Superior temporal gyrus (tissue), 1 donor: Measurements from ENCODE around the gene CASTOR2.
"Not testable (repeated sequence)": the region's sequence is repeated elsewhere in the genome, so short reads cannot be mapped to it uniquely, and the experiment has no call there.

ENCODE experiments used
- DNase-seq: peaks from one replicate; pipeline ENCODE4 v3.0.0-alpha.2; 2016; ENCODE audit errors: extremely low spot score

The CASTOR2 gene

GRCh38 chr7:75050501-75050900 is 86.0 kb downstream of the CASTOR2 start:
- no peak for DNase-seq

DNA sequence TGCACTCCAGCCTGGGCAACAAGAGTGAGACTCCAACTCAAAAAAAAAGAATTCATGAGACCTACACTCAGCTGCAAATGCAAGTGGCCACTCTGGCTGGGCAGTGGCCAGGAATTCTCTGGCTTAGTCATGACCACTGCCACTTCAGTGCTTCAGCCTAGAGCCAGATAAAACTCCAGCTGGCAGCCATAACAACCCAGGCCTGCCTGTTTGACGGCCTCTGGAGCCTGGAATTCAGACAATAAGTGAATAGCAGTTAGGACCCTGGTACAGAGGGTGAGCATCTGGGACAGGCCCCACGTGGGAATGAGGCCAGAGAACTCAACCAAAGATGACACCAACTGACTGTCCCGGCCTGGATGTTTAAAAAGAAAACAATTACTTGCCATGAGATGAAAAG is 90.2 kb downstream of the CASTOR2 start:
- peak; percentile 70 for DNase-seq

DNA sequence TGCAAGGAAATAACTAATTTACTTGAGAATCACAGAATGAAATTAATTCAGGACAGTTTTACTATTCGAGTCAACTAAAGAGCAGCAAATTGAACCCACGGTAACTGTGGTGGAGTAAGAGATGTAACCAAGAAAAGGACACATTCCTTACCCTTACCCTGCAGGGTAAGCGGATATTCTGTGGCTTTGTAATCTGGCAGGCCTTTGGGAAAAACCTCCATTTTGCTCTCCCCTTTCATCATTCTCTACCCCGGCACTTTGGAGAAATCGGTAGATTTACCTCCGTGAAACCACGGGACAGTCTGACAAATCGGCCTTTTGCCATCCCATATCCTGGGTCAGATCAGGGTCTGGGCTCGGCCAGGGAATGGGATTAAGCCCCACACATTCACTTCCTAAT is 90.7 kb downstream of the CASTOR2 start:
- DNase-seq: no peak

DNA sequence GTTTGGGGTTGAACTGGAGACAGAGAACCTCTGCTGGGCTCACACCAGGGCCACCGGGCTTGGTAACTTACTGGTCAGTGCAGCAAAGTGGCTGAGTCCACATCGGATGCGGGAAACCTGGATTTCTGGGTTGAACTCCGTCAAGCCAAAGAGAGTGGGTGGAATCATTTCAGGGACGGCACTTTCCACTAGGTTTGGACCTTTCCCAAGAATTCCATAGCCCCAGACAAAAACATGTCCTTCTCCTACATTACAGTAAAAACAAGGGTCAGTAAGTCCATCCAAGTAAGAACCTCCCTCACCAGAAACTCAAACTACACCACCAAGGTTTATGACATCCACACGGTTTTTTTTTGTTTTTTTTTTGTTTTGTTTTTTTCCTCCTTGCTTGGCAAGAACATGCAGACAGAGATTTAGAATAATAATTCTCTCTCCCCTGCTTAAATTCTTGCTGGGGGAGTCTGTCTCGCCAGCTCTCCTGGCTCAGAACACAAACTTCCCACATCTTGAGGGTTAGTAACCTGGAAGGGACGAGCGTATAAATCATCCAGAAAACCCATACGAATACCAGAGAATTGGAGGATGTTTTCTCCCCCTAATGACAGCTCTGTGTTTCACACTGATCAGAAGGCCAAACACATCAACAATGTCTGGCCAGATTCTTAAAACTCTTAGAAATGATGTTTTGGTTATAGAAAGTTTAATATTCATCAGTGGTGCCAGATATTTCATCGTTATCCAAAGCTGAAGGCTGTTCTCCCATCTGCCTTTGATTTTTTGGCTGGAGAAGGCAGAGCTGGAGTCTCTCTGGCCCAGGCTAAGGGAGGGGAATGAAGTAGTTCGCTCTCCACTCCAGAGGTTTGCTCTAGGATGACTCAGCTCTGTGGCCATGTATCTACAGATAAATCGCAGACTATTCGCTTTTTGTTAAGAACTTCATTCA is 91.6 kb downstream of the CASTOR2 start:
- DNase-seq: no peak

DNA sequence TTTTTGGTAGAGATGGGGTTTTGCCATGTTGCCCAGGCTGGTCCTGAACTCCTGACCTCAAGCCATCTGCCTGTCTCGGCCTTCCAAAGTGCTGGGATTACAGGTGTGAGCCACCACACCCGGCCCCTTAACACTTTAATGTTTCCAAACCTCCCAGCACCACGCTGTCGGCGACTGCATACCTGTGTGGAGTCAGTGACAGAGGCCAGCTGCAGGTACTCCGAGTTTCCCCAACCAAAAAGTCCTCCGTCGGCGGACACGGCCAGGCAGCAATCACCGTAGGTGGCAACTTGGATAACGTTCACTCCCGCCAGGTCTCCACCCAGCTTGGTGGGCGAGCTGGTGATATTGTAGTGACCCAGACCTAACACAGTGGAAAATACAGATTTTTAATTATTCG is 93.9 kb downstream of the CASTOR2 start:
- DNase-seq: no peak

DNA sequence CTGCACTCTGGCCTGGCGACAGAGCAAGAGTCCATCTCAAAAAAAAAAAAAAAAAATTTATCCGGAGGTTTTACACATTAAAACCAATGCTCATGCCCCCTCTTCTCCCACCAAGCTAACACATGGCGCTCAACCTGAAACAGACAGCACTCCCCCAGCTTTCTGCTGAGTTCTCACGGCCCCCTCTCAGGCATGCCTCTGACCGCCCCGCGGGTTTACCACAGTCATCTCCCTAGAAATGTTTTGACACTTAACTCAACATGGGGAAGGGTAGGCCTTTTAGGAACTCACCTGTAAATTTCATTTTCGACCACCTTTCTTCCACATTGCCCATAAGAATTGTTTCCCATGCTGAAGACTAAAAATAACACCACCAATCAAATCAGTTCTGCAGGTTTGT is 99.8 kb downstream of the CASTOR2 start:
- DNase-seq: no peak

- no peak for DNase-seq
Observed at GRCh38 chr7:75064801-75065200, 100.3 kb downstream of the CASTOR2 start.

DNA sequence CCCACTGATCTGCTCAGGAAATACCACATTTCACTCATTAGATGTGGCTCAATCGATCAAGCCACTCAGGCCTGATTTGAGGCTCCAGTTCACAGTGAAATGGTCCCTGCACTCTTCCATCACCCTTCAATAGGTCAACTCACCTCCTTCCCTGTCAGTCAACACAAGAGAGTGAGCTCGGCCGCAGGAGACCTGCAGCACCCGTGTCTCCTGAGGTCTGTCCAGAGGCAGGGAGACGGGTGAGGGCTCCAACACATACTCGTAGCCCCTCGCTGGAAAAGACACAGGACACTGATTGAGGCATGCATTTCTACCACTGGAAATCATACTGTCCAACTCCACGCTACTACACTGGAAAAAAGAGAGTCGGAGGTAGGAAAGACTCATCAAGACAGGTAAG is 102.0 kb downstream of the CASTOR2 start:
- DNase-seq: no peak

DNA sequence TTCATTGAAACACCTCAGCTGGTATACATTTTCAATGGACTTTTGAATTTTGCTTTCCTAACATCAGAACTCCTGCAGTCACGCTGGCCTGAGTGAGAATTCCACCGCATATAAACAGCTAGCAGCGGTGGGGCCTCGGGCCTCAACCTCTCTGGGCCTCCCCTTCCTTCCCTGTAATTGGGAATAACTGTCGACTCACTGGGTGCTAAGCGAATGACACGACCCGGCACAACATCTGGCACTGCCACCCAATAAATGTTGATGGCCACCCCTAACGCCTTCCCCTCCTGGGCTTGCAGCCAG is 108.4 kb downstream of the CASTOR2 start:
- DNase-seq: no peak

DNA sequence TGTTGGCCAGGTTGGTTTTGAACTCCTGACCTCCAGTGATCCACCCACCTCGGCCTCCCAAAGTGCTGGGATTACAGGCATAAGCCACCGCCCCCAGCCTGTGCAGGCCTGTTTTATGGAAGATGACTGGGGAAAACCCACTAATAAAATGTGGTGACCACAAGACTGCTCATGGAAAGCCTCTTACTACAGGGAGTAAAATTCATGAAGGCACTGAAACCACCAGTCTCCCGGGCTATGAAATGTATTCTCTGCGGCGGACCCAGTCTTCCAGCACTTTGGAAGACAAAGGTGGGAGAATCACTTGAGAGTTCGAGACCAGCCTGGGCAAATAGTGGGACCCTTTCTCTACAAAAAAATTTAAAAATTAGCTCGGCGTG is 109.7 kb downstream of the CASTOR2 start:
- DNase-seq: not testable (repeated sequence)
